Embryonic facial prominence (tissue), 1 donor: ENCODE results near the gene PRKCA.
"Not testable (repeated sequence)": the region's sequence is repeated elsewhere in the genome, so short reads cannot be mapped to it uniquely, and the experiment has no call there.

ENCODE experiments used
- DNase-seq: peaks from one replicate; pipeline ENCODE4 v3.0.0-alpha.2; 2016; ENCODE audit errors: extremely low spot score

Gene PRKCA

GRCh38 chr17:66290101-66290722 is 12.2 kb upstream of the PRKCA start:
- no peak for DNase-seq

GRCh38 chr17:66292353-66292752 is 10.1 kb upstream of the PRKCA start:
- DNase-seq = no peak

GRCh38 chr17:66296289-66296725 is 6.1 kb upstream of the PRKCA start:
- no peak for DNase-seq

GRCh38 chr17:66297443-66297842 is 5.0 kb upstream of the PRKCA start:
- not testable (repeated sequence) for DNase-seq

GRCh38 chr17:66299711-66300110 is 2.7 kb upstream of the PRKCA start:
- DNase-seq = no peak

- no peak for DNase-seq
Observed at GRCh38 chr17:66300956-66301355, 1.5 kb upstream of the PRKCA start.

- no peak for DNase-seq
Observed at GRCh38 chr17:66301367-66301863, 998 bp upstream of the PRKCA start.

- no peak for DNase-seq
Observed at GRCh38 chr17:66302761-66303626, 581 bp downstream of the PRKCA start.

- no peak for DNase-seq
Observed at GRCh38 chr17:66304304-66305174, 2.1 kb downstream of the PRKCA start.

- no peak for DNase-seq
Observed at GRCh38 chr17:66306446-66306845, 4.0 kb downstream of the PRKCA start.

GRCh38 chr17:66307257-66307656 is 4.8 kb downstream of the PRKCA start:
- DNase-seq = no peak

- DNase-seq = no peak
Observed at GRCh38 chr17:66308856-66309255, 6.4 kb downstream of the PRKCA start.

GRCh38 chr17:66309793-66310192 is 7.4 kb downstream of the PRKCA start:
- no peak for DNase-seq

GRCh38 chr17:66310528-66311148 is 8.2 kb downstream of the PRKCA start:
- DNase-seq = no peak

- DNase-seq = no peak
Observed at GRCh38 chr17:66312912-66313311, 10.5 kb downstream of the PRKCA start.

GRCh38 chr17:66313325-66313724 is 10.9 kb downstream of the PRKCA start:
- DNase-seq = no peak

GRCh38 chr17:66313995-66314659 is 11.7 kb downstream of the PRKCA start:
- no peak for DNase-seq

GRCh38 chr17:66317629-66318028 is 15.2 kb downstream of the PRKCA start:
- DNase-seq = no peak

- no peak for DNase-seq
Observed at GRCh38 chr17:66319226-66319625, 16.8 kb downstream of the PRKCA start.

- DNase-seq = no peak
Observed at GRCh38 chr17:66322764-66323163, 20.4 kb downstream of the PRKCA start.
